Measurements from ENCODE around the gene S1PR4.

S1PR4 gene

GRCh38 chr19:3149526-3150505 lies 28.8 kb upstream of the S1PR4 start:
- no peaks in the 10 kb centered on the region for H3F3A ChIP-seq (ENCODE audit: control insufficient read depth, insufficient read depth)
- 0 out of 2 replicates have a peak, but pooled peaks cover 3% of the 10 kb centered on the region for H3K27me3 ChIP-seq (ENCODE audit: control insufficient read depth, low read length)
- no peaks in the 10 kb centered on the region for H4K20me1 ChIP-seq (ENCODE audit: control insufficient read depth, insufficient read depth, low read depth, low read length)
- TF ChIP-seq CTCF (IDR thresholded peaks at IDR 0.05; ENCODE audit: low read depth, low read length, poor library complexity, severe bottlenecking) = no peak
- no peak for TF ChIP-seq EZH2phosphoT487 (IDR thresholded peaks at IDR 0.05; ENCODE audit: borderline replicate concordance, low read length)
- no peak overlapping the region for H3K4me2 ChIP-seq (ENCODE audit: low read length)
- H3K36me3 ChIP-seq (ENCODE audit: control insufficient read depth, low read length) = no peaks in the 10 kb centered on the region
- no peaks in the 10 kb centered on the region; the same call in 1 of the 2 replicates for H3K9me3 ChIP-seq (ENCODE audit: control insufficient read depth, insufficient read depth, low read length)
- peaks cover 13% of the 10 kb centered on the region for H3K4me1 ChIP-seq (ENCODE audit: control insufficient read depth, low read length)
- H3K79me2 ChIP-seq (ENCODE audit: control insufficient read depth, low read length) = no peaks in the 10 kb centered on the region
- no peak overlapping the region for H3K27ac ChIP-seq (ENCODE audit: low read depth, low read length)
- no peak overlapping the region for H3K4me3 ChIP-seq (ENCODE audit: low read length)
- H3K9me2 ChIP-seq (replicated peaks; ENCODE audit: control insufficient read depth, low read length) = no peaks in the 10 kb centered on the region

- Histone ChIP-seq H3K4me2 (ENCODE audit: low read length) (no peak overlapping the region), H3K27me3 (ENCODE audit: control insufficient read depth, low read length) (0 out of 2 replicates have a peak, but pooled peaks cover 3% of the 10 kb centered on the region), H3K9me3 (ENCODE audit: control insufficient read depth, insufficient read depth, low read length) (no peaks in the 10 kb centered on the region; the same call in 1 of the 2 replicates), H3K9me2 (replicated peaks; ENCODE audit: control insufficient read depth, low read length) (no peaks in the 10 kb centered on the region), H3K4me3 (ENCODE audit: low read length) (no peak overlapping the region), H3K79me2 (ENCODE audit: control insufficient read depth, low read length) (no peaks in the 10 kb centered on the region), H3K4me1 (ENCODE audit: control insufficient read depth, low read length) (peaks cover 21% of the 10 kb centered on the region), H3F3A (ENCODE audit: control insufficient read depth, insufficient read depth) (no peaks in the 10 kb centered on the region), H3K27ac (ENCODE audit: low read depth, low read length) (no peak overlapping the region), H4K20me1 (ENCODE audit: control insufficient read depth, insufficient read depth, low read depth, low read length) (no peaks in the 10 kb centered on the region), H3K36me3 (ENCODE audit: control insufficient read depth, low read length) (no peaks in the 10 kb centered on the region)
- TF ChIP-seq CTCF (IDR thresholded peaks at IDR 0.05; ENCODE audit: low read depth, low read length, poor library complexity, severe bottlenecking) = no peak
- no peak for TF ChIP-seq EZH2phosphoT487 (IDR thresholded peaks at IDR 0.05; ENCODE audit: borderline replicate concordance, low read length)
These were observed 27.7 kb upstream of the S1PR4 start for GRCh38 chr19:3150739-3151329.

GRCh38 chr19:3151563-3152418 lies 26.8 kb upstream of the S1PR4 start:
- TF ChIP-seq CTCF (IDR thresholded peaks at IDR 0.05; ENCODE audit: low read depth, low read length, poor library complexity, severe bottlenecking) (no peak), EZH2phosphoT487 (IDR thresholded peaks at IDR 0.05; ENCODE audit: borderline replicate concordance, low read length) (no peak)
- Histone ChIP-seq H4K20me1 (ENCODE audit: control insufficient read depth, insufficient read depth, low read depth, low read length) (no peaks in the 10 kb centered on the region), H3K36me3 (ENCODE audit: control insufficient read depth, low read length) (no peaks in the 10 kb centered on the region), H3F3A (ENCODE audit: control insufficient read depth, insufficient read depth) (no peaks in the 10 kb centered on the region), H3K27ac (ENCODE audit: low read depth, low read length) (no peak overlapping the region), H3K4me3 (ENCODE audit: low read length) (no peak overlapping the region), H3K9me3 (ENCODE audit: control insufficient read depth, insufficient read depth, low read length) (no peaks in the 10 kb centered on the region; the same call in 1 of the 2 replicates), H3K4me1 (ENCODE audit: control insufficient read depth, low read length) (peaks cover 16% of the 10 kb centered on the region), H3K79me2 (ENCODE audit: control insufficient read depth, low read length) (no peaks in the 10 kb centered on the region), H3K9me2 (replicated peaks; ENCODE audit: control insufficient read depth, low read length) (no peaks in the 10 kb centered on the region), H3K4me2 (ENCODE audit: low read length) (no peak overlapping the region), H3K27me3 (ENCODE audit: control insufficient read depth, low read length) (0 out of 2 replicates have a peak, but pooled peaks cover 3% of the 10 kb centered on the region)

All from DOHH2 (cell line).